Thyroid gland (tissue), 4 donors: ENCODE measurements around the gene ALS2.

Experiments used
- POLR2A ChIP-seq, 2 donors: fragments of 450-650 bp; IDR thresholded peaks; one replicate each; pipeline ENCODE4 v1.6.1; 2017; ENCODE audit warnings: antibody characterized with exemption in 2 of 2, mild to moderate bottlenecking in 2 of 2, moderate library complexity in 1 of 2
- TF ChIP-seq, protein P1 (sequence below), 6 experiments: fragments of 200-600 bp in 3 of 6; fragments of 450-650 bp in 3 of 6; sonication (generic) in 3 of 6; IDR thresholded peaks; one replicate each; pipeline ENCODE4 v1.5.1; 2016 to 2019; ENCODE audit warnings: antibody characterized with exemption in 6 of 6, mild to moderate bottlenecking in 2 of 6, inconsistent platforms in 1 of 6, moderate library complexity in 1 of 6

DNA sequence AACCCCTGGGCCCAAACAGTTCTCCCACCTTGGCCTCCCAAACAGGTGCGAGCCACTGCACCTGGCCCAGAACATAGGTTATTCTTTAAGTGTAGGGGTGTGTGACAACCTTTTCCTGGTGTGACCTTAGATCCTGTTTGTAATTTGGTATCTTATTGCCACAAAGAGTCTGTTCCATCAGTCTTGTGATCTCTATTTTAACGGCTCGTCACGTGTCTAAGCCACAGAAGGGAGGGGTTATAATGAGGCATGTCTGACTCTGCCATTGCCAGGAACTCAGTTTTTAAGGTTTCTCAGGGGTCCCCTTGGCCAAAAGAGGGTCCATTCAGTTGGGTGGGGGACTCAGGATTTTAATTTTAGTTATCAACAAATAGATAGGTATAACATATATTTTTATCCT, 4.4 kb upstream of the ALS2 start:
- no peak for TF ChIP-seq POLR2A (IDR thresholded peaks at IDR 0.05)
- TF ChIP-seq, protein P1, sequence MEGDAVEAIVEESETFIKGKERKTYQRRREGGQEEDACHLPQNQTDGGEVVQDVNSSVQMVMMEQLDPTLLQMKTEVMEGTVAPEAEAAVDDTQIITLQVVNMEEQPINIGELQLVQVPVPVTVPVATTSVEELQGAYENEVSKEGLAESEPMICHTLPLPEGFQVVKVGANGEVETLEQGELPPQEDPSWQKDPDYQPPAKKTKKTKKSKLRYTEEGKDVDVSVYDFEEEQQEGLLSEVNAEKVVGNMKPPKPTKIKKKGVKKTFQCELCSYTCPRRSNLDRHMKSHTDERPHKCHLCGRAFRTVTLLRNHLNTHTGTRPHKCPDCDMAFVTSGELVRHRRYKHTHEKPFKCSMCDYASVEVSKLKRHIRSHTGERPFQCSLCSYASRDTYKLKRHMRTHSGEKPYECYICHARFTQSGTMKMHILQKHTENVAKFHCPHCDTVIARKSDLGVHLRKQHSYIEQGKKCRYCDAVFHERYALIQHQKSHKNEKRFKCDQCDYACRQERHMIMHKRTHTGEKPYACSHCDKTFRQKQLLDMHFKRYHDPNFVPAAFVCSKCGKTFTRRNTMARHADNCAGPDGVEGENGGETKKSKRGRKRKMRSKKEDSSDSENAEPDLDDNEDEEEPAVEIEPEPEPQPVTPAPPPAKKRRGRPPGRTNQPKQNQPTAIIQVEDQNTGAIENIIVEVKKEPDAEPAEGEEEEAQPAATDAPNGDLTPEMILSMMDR (IDR thresholded peaks at IDR 0.05) = no peak
